ENCODE measurements around the gene DHDH.

Gene DHDH

DNA sequence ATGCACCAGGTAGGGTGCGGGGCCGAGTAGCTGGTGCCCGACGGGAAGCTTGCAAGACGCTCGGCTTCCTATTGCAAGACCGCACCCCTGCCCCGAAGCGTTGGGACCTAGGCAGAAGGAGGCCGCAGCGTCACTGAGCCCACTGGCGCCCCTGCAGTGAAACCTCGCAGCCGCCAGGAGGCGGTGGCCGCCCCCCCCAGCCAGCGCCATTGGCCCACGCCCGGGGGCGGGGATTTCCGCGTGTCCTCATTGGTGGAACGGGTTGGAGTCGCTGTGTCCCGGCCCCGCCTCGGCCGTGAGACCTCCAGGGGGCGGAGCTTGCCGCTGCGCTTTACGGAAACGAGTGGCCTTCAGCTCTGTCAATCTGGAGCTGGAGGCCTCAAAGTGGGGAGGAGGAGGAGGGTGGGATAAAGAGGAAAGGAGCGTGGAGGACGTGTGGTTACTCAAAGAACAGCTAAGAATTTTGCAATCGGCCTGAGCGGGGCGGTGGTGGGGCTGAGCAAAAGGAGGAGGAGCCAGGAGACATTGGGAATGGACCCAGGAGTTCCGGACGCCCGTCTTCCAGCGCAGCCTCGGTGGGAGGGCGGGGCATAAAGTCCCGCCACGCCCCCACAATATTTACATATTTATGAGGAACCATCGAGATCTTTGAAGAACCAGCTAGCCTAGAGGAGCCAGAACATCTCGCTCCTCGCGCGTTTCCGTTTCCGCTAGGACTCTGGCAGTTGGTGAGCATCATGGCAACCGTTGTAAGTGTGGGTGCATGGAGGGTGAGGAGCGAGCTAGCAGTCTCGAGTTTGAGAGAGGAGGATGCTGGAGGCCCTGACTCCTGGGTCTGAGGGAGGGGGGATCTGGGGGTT lies 59.9 kb downstream of the DHDH start, which contains the start of the genes GYS1 and RUVBL2:
GYS1 (minus strand) TSS at position 135 of the 860 bp plus-strand sequence. CDS start 197 bp downstream, outside the sequence.
RUVBL2 (plus strand) TSS at position 713 of the 860 bp plus-strand sequence; CDS start at position 738, 25 bp downstream.
- DNase-seq, result peak; percentile 99

- DNase-seq, result no peak
Measured at GRCh38 chr19:48994035-48994386, 60.5 kb downstream of the DHDH start.

All from activated gamma-delta T cell treated with Interleukin-2 at 50 U/mL for 16 hours (primary cell).